Chondrocyte (in vitro differentiated cells): ENCODE data around the gene TUT7. TPM values are rescaled to one million over a fixed set of nuclear protein-coding genes. Genes with fewer than 3 reads are reported as not detected.
A peak's percentile ranks its signal among the peaks of the same experiment; 100 is the strongest.

Source experiments
- DNase-seq: peaks from one replicate; pipeline ENCODE4 v3.0.0; 2021; ENCODE audit warnings: mixed read lengths, low spot score
- H3K27ac Mint-ChIP-seq: one replicate; pipeline ENCODE4 v1.8.0; 2021; ENCODE audit warnings: mild to moderate bottlenecking, moderate library complexity, mixed read lengths; ENCODE audit not compliant: unreplicated experiment
- H3K27me3 Mint-ChIP-seq: 2 replicates; pipeline ENCODE4 v1.8.0; 2021; ENCODE audit warnings: low read depth, mixed read lengths
- H3K36me3 Mint-ChIP-seq: 2 replicates; pipeline ENCODE4 v1.8.0; 2021; ENCODE audit warnings: low read depth, mixed read lengths
- H3K4me1 Mint-ChIP-seq: 2 replicates; pipeline ENCODE4 v1.8.0; 2021; ENCODE audit warnings: low read depth, mild to moderate bottlenecking, mixed read lengths
- H3K4me3 Mint-ChIP-seq: one replicate; pipeline ENCODE4 v1.8.0; 2021; ENCODE audit warnings: mild to moderate bottlenecking, moderate library complexity, mixed read lengths; ENCODE audit not compliant: unreplicated experiment
- H3K9me3 Mint-ChIP-seq: 2 replicates; pipeline ENCODE4 v1.8.0; 2021; ENCODE audit warnings: low read depth, mixed read lengths
- CTCF ChIP-seq: fragments of 200-600 bp; sonication (generic); IDR thresholded peaks from 2 replicates; pipeline ENCODE4 v1.5.0; 2021; ENCODE audit warnings: antibody characterized with exemption, mild to moderate bottlenecking, moderate library complexity
- total RNA-seq: library from RNA; stranded (reverse); gene quantifications from 3 replicates; pipeline ENCODE4 v1.2.1, GENCODE V29; 2021

Gene TUT7
- total RNA-seq, 1 donor from 2014 or later, result 22.3 TPM

DNA sequence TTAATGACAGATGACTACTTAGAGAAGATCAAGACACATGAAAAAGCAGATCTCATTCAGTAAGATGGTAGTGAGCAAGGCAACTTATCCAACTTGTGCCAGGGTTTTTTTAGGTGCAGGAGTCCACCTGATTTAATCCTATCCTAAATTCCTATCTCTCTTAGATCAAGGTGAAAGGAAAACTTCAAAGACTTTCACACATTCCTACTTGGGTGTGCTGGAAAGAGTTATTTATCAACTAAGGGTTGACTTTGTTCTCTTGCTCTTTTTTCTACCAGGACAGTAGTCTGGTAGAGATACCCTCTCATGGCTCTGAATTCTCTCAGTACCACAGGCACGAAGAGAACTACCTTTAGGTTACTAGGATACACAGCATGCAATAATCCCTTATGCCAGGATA lies 18.2 kb downstream of the TUT7 start:
- peaks cover 6% of the 10 kb centered on the region for H3K4me1 Mint-ChIP-seq
- H3K9me3 Mint-ChIP-seq, result no peaks in the 10 kb centered on the region
- no peaks in the 10 kb centered on the region for H3K27me3 Mint-ChIP-seq
- no peak overlapping the region for H3K4me3 Mint-ChIP-seq
- peaks cover 50% of the 10 kb centered on the region for H3K36me3 Mint-ChIP-seq
- no peak for DNase-seq
- no peak overlapping the region for H3K27ac Mint-ChIP-seq
- no peak for TF ChIP-seq CTCF

- Mint-ChIP-seq H3K9me3 (no peaks in the 10 kb centered on the region), H3K4me1 (peaks cover 10% of the 10 kb centered on the region), H3K4me3 (no peak overlapping the region), H3K27me3 (no peaks in the 10 kb centered on the region), H3K36me3 (peaks cover 40% of the 10 kb centered on the region), H3K27ac (peak overlapping the region; percentile 25)
- no peak for DNase-seq
- TF ChIP-seq CTCF, result no peak
Measured at GRCh38 chr9:86333651-86334050, 20.6 kb downstream of the TUT7 start.

GRCh38 chr9:86330186-86330585 lies 24.0 kb downstream of the TUT7 start:
- no peak for TF ChIP-seq CTCF
- H3K36me3 Mint-ChIP-seq, result peaks cover 28% of the 10 kb centered on the region
- H3K9me3 Mint-ChIP-seq, result no peaks in the 10 kb centered on the region
- H3K27me3 Mint-ChIP-seq, result no peaks in the 10 kb centered on the region
- H3K4me1 Mint-ChIP-seq, result peaks cover 24% of the 10 kb centered on the region
- H3K4me3 Mint-ChIP-seq, result no peak overlapping the region
- H3K27ac Mint-ChIP-seq, result no peak overlapping the region
- DNase-seq, result no peak

- no peaks in the 10 kb centered on the region for H3K27me3 Mint-ChIP-seq
- peak overlapping the region; percentile 49 for H3K27ac Mint-ChIP-seq
- peaks cover 26% of the 10 kb centered on the region for H3K36me3 Mint-ChIP-seq
- H3K4me3 Mint-ChIP-seq, result no peak overlapping the region
- H3K9me3 Mint-ChIP-seq, result no peaks in the 10 kb centered on the region
- peaks cover 22% of the 10 kb centered on the region for H3K4me1 Mint-ChIP-seq
- no peak for DNase-seq
- no peak for TF ChIP-seq CTCF
Measured at GRCh38 chr9:86329649-86330048, 24.6 kb downstream of the TUT7 start.

GRCh38 chr9:86328156-86328555 lies 26.1 kb downstream of the TUT7 start:
- no peak for TF ChIP-seq CTCF
- Mint-ChIP-seq H3K36me3 (peaks cover 25% of the 10 kb centered on the region), H3K4me1 (peaks cover 26% of the 10 kb centered on the region), H3K27ac (peak overlapping the region; percentile 74), H3K9me3 (no peaks in the 10 kb centered on the region), H3K27me3 (no peaks in the 10 kb centered on the region), H3K4me3 (no peak overlapping the region)
- no peak for DNase-seq
